H9 (cell line): ENCODE data around the gene ZNF804A. TPM values are rescaled to one million over a fixed set of nuclear protein-coding genes. Genes with fewer than 3 reads are reported as not detected.

ENCODE experiments used
- DNase-seq: peaks from one replicate; pipeline ENCODE4 v3.0.0-alpha.2; 2017
- H2AFZ ChIP-seq: one replicate; pipeline ENCODE4 v1.6.1; 2013; ENCODE audit warnings: mild to moderate bottlenecking, low read length, control low read depth, moderate library complexity
- H2AK5ac ChIP-seq: 2 replicates; pipeline ENCODE4 v1.6.1; 2013; ENCODE audit warnings: low read length, control low read depth, mixed read lengths; ENCODE audit not compliant: insufficient read length
- H2BK120ac ChIP-seq: one replicate; pipeline ENCODE4 v1.6.1; 2013; ENCODE audit warnings: low read depth, mild to moderate bottlenecking, low read length, control low read depth, inconsistent platforms; ENCODE audit not compliant: poor library complexity, severe bottlenecking
- H2BK12ac ChIP-seq: 2 replicates; pipeline ENCODE4 v1.6.1; 2013; ENCODE audit warnings: low read length, control low read depth, mixed read lengths, low read depth; ENCODE audit not compliant: insufficient read length
- H2BK15ac ChIP-seq: 2 replicates; pipeline ENCODE4 v1.6.1; 2013; ENCODE audit warnings: low read depth, low read length, control low read depth
- H2BK20ac ChIP-seq: one replicate; pipeline ENCODE4 v1.6.1; 2013; ENCODE audit warnings: low read depth, mild to moderate bottlenecking, low read length, control low read depth, inconsistent platforms; ENCODE audit not compliant: poor library complexity, severe bottlenecking
- H2BK5ac ChIP-seq: 2 replicates; pipeline ENCODE4 v1.6.1; 2013; ENCODE audit warnings: low read length, control low read depth, mixed read lengths; ENCODE audit not compliant: insufficient read length
- H3K14ac ChIP-seq: 2 replicates; pipeline ENCODE4 v1.6.1; 2013; ENCODE audit warnings: low read length, control low read depth; ENCODE audit not compliant: insufficient read depth
- H3K18ac ChIP-seq: 2 replicates; pipeline ENCODE4 v1.6.1; 2013; ENCODE audit warnings: low read depth, mild to moderate bottlenecking, mixed read lengths, low read length, control low read depth; ENCODE audit not compliant: insufficient read length
- H3K23ac ChIP-seq: 2 replicates; pipeline ENCODE4 v1.6.1; 2013; ENCODE audit warnings: low read length, control low read depth, mixed read lengths, low read depth; ENCODE audit not compliant: insufficient read length
- H3K23me2 ChIP-seq: 2 replicates; pipeline ENCODE4 v1.6.1; 2013; ENCODE audit warnings: low read depth, mild to moderate bottlenecking, mixed read lengths, low read length, control low read depth; ENCODE audit not compliant: insufficient read length, poor library complexity, severe bottlenecking
- H3K27ac ChIP-seq: 2 replicates; pipeline ENCODE4 v1.5.1; 2013; ENCODE audit warnings: low read length, control low read depth, mixed read lengths, low read depth; ENCODE audit not compliant: insufficient read length
- H3K27me3 ChIP-seq: 2 replicates; pipeline ENCODE4 v1.6.1; 2013; ENCODE audit warnings: low read length, control low read depth, inconsistent platforms; ENCODE audit not compliant: insufficient read depth
- H3K4ac ChIP-seq: 2 replicates; pipeline ENCODE4 v1.6.1; 2013; ENCODE audit warnings: low read depth, mild to moderate bottlenecking, control low read depth, inconsistent platforms, low read length, moderate library complexity
- H3K4me1 ChIP-seq: 2 replicates; pipeline ENCODE4 v1.6.1; 2013; ENCODE audit warnings: low read length, control low read depth, inconsistent platforms; ENCODE audit not compliant: insufficient read depth
- H3K4me2 ChIP-seq: 2 replicates; pipeline ENCODE4 v1.6.1; 2013; ENCODE audit warnings: low read length, control low read depth, mixed read lengths; ENCODE audit not compliant: insufficient read length, insufficient read depth
- H3K56ac ChIP-seq: 2 replicates; pipeline ENCODE4 v1.6.1; 2013; ENCODE audit warnings: low read depth, mild to moderate bottlenecking, mixed read lengths, low read length, control low read depth; ENCODE audit not compliant: insufficient read length
- H3K79me1 ChIP-seq: 2 replicates; pipeline ENCODE4 v1.6.1; 2013; ENCODE audit warnings: low read depth, mild to moderate bottlenecking, moderate library complexity, low read length, control low read depth, inconsistent platforms; ENCODE audit not compliant: insufficient read depth, poor library complexity, severe bottlenecking
- H3K79me2 ChIP-seq: 2 replicates; pipeline ENCODE4 v1.6.1; 2013; ENCODE audit warnings: low read length, control low read depth, inconsistent platforms; ENCODE audit not compliant: insufficient read depth
- H3K9ac ChIP-seq: 2 replicates; pipeline ENCODE4 v1.6.1; 2013; ENCODE audit warnings: low read length, control low read depth, mixed read lengths; ENCODE audit not compliant: insufficient read length; ENCODE audit errors: extremely low read depth
- H3K9me3 ChIP-seq: one replicate; pipeline ENCODE4 v1.6.1; 2013; ENCODE audit warnings: low read depth, low read length, inconsistent platforms; ENCODE audit not compliant: control insufficient read depth
- H3T11ph ChIP-seq: one replicate; pipeline ENCODE4 v1.6.1; 2013; ENCODE audit warnings: mild to moderate bottlenecking, low read length, control low read depth, inconsistent platforms
- H4K20me1 ChIP-seq: one replicate; pipeline ENCODE4 v1.6.1; 2013; ENCODE audit not compliant: control insufficient read depth, insufficient read length, insufficient read depth
- H4K5ac ChIP-seq: 2 replicates; pipeline ENCODE4 v1.6.1; 2013; ENCODE audit warnings: low read depth, mild to moderate bottlenecking, mixed read lengths, low read length, control low read depth; ENCODE audit not compliant: insufficient read length
- H4K8ac ChIP-seq: replicated peaks from 2 replicates; pipeline ENCODE4 v1.6.1; 2013; ENCODE audit warnings: low read length, control low read depth, mixed read lengths, low read depth; ENCODE audit not compliant: insufficient read length
- H4K91ac ChIP-seq: 2 replicates; pipeline ENCODE4 v1.6.1; 2013; ENCODE audit warnings: low read depth, mild to moderate bottlenecking, moderate library complexity, mixed read lengths, low read length, control low read depth; ENCODE audit not compliant: insufficient read length
- H3K27ac Mint-ChIP-seq, 3 experiments: 2 replicates in 2 of 3; 3 replicates in 1 of 3; pipeline ENCODE4 v1.8.0; 2020 to 2021; ENCODE audit warnings: mixed read lengths in 3 of 3, mild to moderate bottlenecking in 1 of 3, moderate library complexity in 1 of 3
- H3K27me3 Mint-ChIP-seq: 2 replicates; pipeline ENCODE4 v1.8.0; 2021; ENCODE audit warnings: low read depth, mild to moderate bottlenecking, moderate library complexity, mixed read lengths
- H3K36me3 Mint-ChIP-seq, 3 experiments: 2 replicates in 2 of 3; 3 replicates in 1 of 3; pipeline ENCODE4 v1.8.0; 2020 to 2021; ENCODE audit warnings: low read depth in 3 of 3, mixed read lengths in 3 of 3; ENCODE audit not compliant: insufficient read depth in 1 of 3
- H3K4me1 Mint-ChIP-seq, 2 experiments: 2 replicates each; pipeline ENCODE4 v1.8.0; 2020; ENCODE audit warnings: mixed read lengths in 2 of 2
- H3K4me3 Mint-ChIP-seq, 2 experiments: 2 replicates in 1 of 2; 3 replicates in 1 of 2; pipeline ENCODE4 v1.8.0; 2020 to 2021; ENCODE audit warnings: mild to moderate bottlenecking in 2 of 2, mixed read lengths in 2 of 2, moderate library complexity in 1 of 2
- H3K9me3 Mint-ChIP-seq, 2 experiments: 2 replicates in 1 of 2; 3 replicates in 1 of 2; pipeline ENCODE4 v1.8.0; 2020; ENCODE audit warnings: mild to moderate bottlenecking in 2 of 2, mixed read lengths in 2 of 2, moderate library complexity in 1 of 2
- total RNA-seq: library from RNA; stranded (reverse); gene quantifications from 2 replicates; pipeline ENCODE4 v1.2.1, GENCODE V29; 2021
- TF ChIP-seq, protein P1 (sequence below): fragments of 200-600 bp; sonication (generic); conservative IDR thresholded peaks from 3 replicates; pipeline ENCODE4 v1.8.0; 2021; ENCODE audit warnings: antibody characterized with exemption, mild to moderate bottlenecking

The ZNF804A gene
- total RNA-seq, 1 experiment from 2014 or later: not detected

DNA sequence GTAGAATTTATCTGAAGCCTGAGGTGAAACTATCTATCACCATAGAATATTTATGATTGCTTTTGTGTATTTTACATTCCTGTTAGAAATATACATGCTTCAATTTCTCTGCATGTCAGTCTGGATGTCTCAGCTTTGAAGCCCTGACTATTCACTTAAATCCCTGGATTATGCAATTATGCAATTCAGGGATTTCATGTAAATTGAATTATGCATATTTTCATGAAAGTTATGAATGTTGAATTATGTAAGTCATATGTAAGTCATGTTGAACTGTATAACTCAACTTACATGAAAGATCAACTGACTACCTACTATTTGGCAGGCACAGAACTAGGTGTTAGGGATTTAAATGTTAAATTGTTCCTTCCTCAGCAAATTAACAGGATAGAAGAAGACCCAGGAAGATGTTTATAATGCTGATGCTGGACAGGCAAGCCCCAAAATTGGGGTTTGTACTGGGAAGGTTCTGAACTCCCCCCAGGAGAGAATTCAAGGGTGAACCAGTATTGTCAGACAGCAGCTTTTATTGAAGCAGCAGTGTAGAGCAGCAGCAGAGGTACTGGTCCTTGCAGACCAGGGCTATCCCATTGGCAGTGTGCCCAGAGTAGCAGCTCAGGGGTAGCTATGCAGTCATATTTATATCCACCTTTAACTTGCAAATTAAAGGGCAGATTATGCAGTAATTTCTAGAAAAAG is 236.5 kb downstream of the ZNF804A start:
- H2BK120ac ChIP-seq: no peak overlapping the region
- no peaks in the 10 kb centered on the region for H3K36me3 Mint-ChIP-seq
- H2BK15ac ChIP-seq: no peak overlapping the region
- TF ChIP-seq, protein P1, sequence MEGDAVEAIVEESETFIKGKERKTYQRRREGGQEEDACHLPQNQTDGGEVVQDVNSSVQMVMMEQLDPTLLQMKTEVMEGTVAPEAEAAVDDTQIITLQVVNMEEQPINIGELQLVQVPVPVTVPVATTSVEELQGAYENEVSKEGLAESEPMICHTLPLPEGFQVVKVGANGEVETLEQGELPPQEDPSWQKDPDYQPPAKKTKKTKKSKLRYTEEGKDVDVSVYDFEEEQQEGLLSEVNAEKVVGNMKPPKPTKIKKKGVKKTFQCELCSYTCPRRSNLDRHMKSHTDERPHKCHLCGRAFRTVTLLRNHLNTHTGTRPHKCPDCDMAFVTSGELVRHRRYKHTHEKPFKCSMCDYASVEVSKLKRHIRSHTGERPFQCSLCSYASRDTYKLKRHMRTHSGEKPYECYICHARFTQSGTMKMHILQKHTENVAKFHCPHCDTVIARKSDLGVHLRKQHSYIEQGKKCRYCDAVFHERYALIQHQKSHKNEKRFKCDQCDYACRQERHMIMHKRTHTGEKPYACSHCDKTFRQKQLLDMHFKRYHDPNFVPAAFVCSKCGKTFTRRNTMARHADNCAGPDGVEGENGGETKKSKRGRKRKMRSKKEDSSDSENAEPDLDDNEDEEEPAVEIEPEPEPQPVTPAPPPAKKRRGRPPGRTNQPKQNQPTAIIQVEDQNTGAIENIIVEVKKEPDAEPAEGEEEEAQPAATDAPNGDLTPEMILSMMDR: no peak
- no peaks in the 10 kb centered on the region for H3K27me3 Mint-ChIP-seq
- no peak overlapping the region for H2AK5ac ChIP-seq
- no peaks in the 10 kb centered on the region for H4K20me1 ChIP-seq
- no peaks in the 10 kb centered on the region for H3K27me3 ChIP-seq
- no peak overlapping the region for H3K27ac ChIP-seq
- H3K4me1 Mint-ChIP-seq: peaks cover 7 to 11% of the 10 kb centered on the region in 2 experiments
- no peak overlapping the region for H3K9ac ChIP-seq
- no peak overlapping the region for H2BK20ac ChIP-seq
- no peak overlapping the region for H3K4me2 ChIP-seq
- no peaks in the 10 kb centered on the region for H3K23me2 ChIP-seq
- H3K4me1 ChIP-seq: no peaks in the 10 kb centered on the region
- H3K23ac ChIP-seq: no peak overlapping the region
- no peak for DNase-seq
- no peak overlapping the region for H3K14ac ChIP-seq
- no peak overlapping the region for H3K27ac Mint-ChIP-seq
- H4K8ac ChIP-seq: no peak overlapping the region
- H3K79me1 ChIP-seq: no peaks in the 10 kb centered on the region
- H3K9me3 Mint-ChIP-seq: no peaks in the 10 kb centered on the region
- no peak overlapping the region for H3K18ac ChIP-seq
- no peak overlapping the region; a peak in 1 of 5 replicates for H3K4me3 Mint-ChIP-seq
- no peak overlapping the region for H2BK12ac ChIP-seq
- H2BK5ac ChIP-seq: no peak overlapping the region
- H3K9me3 ChIP-seq: no peaks in the 10 kb centered on the region
- H4K91ac ChIP-seq: no peak overlapping the region
- H3K4ac ChIP-seq: no peak overlapping the region
- H3K56ac ChIP-seq: no peak overlapping the region
- H3K79me2 ChIP-seq: no peaks in the 10 kb centered on the region
- H3T11ph ChIP-seq: no peak overlapping the region
- no peak overlapping the region for H4K5ac ChIP-seq
- no peak overlapping the region for H2AFZ ChIP-seq
